ENCODE results near the gene LUZP1.

LUZP1 gene

DNA sequence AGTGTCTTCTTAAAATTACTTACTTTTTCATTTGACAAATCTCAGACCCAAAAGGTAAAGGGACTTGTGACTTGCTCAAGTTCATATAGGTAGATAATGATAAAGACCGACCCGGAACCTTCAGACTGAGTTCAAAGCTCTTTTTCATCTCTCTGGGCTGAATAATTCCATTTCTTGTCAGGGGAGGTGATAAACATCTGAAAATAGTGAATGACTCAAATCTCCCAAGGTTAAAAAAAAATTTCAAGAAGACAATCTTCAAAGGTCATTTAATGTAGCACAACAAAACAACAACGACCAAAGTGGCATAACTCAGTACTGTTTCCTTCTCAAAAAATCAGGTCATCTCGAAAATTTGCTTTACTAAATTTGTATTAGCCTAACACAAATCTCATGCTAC, 20.6 kb downstream of the LUZP1 start:
- H3K36me3 Mint-ChIP-seq = no peaks in the 10 kb centered on the region
- H3K4me1 Mint-ChIP-seq = peaks cover 27% of the 10 kb centered on the region
- H3K9me3 Mint-ChIP-seq = no peaks in the 10 kb centered on the region
- peak overlapping the region; percentile 27 for H3K27ac Mint-ChIP-seq
- no peak for ATAC-seq
- H3K4me3 Mint-ChIP-seq = no peak overlapping the region
- H3K27me3 Mint-ChIP-seq = no peaks in the 10 kb centered on the region

- H3K9me3 Mint-ChIP-seq = no peaks in the 10 kb centered on the region
- ATAC-seq = no peak
- no peaks in the 10 kb centered on the region for H3K36me3 Mint-ChIP-seq
- no peaks in the 10 kb centered on the region for H3K27me3 Mint-ChIP-seq
- peaks cover 7% of the 10 kb centered on the region for H3K4me1 Mint-ChIP-seq
- no peak overlapping the region for H3K27ac Mint-ChIP-seq
- H3K4me3 Mint-ChIP-seq = no peak overlapping the region
These were observed 27.6 kb downstream of the LUZP1 start for GRCh38 chr1:23140940-23141596.

DNA sequence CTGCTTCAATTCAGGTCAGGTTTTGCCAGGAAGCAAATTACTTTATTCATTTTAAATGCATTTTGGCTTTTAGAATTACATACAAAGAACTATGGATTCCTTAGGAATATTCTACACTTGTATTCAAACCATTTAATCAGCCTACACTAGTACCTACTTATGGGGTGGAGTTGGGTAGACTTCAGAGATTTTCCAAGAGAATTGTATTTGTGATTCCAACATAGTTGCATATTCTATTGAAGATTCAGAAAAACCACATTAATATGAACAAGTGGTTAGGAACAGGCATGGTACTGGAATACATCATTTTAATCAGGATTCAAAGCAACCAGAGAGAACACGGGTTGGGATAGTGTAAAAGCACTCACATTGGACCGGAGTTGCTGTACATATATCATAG, 33.4 kb downstream of the LUZP1 start:
- H3K36me3 Mint-ChIP-seq = no peaks in the 10 kb centered on the region
- H3K4me3 Mint-ChIP-seq = no peak overlapping the region
- ATAC-seq = no peak
- no peaks in the 10 kb centered on the region for H3K4me1 Mint-ChIP-seq
- H3K27ac Mint-ChIP-seq = no peak overlapping the region
- H3K27me3 Mint-ChIP-seq = no peaks in the 10 kb centered on the region
- no peaks in the 10 kb centered on the region for H3K9me3 Mint-ChIP-seq

DNA sequence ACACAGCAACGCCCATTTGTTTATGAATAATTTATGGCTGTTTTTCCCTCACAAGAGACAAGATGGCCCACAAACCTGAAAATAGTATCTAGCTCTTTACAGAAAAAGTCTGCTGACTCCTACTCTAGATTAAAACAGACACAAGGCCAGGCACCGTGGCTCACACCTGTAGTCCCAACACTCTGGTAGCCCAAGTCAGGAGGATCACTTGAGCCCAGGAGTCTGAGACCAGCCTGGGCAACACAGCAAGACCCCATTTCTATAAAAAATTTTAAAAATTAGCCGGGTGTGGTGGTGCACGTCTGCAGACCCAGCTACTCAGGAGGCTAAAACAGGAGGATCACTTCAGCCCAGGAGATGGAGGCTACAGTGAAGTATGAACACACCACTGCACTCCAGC, 34.6 kb downstream of the LUZP1 start:
- H3K36me3 Mint-ChIP-seq = no peaks in the 10 kb centered on the region
- no peaks in the 10 kb centered on the region for H3K27me3 Mint-ChIP-seq
- no peaks in the 10 kb centered on the region for H3K4me1 Mint-ChIP-seq
- H3K27ac Mint-ChIP-seq = no peak overlapping the region
- no peak for ATAC-seq
- no peak overlapping the region for H3K4me3 Mint-ChIP-seq
- H3K9me3 Mint-ChIP-seq = no peaks in the 10 kb centered on the region

DNA sequence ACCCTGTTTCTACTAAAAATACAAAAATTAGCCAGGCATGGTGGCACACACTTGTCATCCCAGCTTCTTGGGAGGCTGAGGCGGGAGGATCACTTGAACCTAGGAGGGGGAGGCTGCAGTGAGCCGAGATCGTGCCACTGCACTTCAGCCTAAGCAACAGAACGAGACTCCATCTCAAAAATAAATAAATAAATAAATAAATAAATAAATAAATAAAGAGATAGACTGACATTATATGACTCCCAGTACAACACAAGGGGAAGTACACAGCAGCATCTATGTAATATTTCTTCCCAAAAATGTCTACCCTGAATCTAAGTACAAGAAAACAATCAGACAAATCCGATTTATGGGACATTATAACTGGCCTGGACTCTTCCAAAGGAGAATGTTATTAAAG, 35.1 kb downstream of the LUZP1 start:
- Mint-ChIP-seq H3K27ac (no peak overlapping the region), H3K9me3 (no peaks in the 10 kb centered on the region), H3K36me3 (no peaks in the 10 kb centered on the region), H3K4me1 (no peaks in the 10 kb centered on the region), H3K27me3 (no peaks in the 10 kb centered on the region), H3K4me3 (no peak overlapping the region)
- no peak for ATAC-seq

GRCh38 chr1:23132033-23132432, 36.6 kb downstream of the LUZP1 start:
- no peak overlapping the region for H3K27ac Mint-ChIP-seq
- no peaks in the 10 kb centered on the region for H3K9me3 Mint-ChIP-seq
- no peaks in the 10 kb centered on the region for H3K4me1 Mint-ChIP-seq
- no peak overlapping the region for H3K4me3 Mint-ChIP-seq
- no peak for ATAC-seq
- H3K27me3 Mint-ChIP-seq = no peaks in the 10 kb centered on the region
- H3K36me3 Mint-ChIP-seq = no peaks in the 10 kb centered on the region

DNA sequence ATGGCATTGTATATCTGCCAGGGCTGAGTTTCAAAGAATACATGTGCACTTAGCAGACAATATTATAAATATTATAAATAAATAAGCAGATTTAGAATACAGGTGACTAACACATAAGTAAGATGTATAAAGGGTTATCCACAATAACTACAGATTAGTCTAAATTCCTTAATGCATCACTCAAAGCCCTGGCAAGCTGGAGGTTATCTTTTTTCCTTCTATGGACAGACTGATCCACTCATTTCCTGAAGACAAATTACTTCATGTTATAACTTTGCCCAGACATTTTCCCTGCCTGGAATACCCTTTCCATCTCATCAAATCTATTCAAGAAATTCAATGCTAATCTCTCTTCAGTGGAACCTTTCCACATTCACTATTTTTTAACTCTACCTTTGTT, 38.8 kb downstream of the LUZP1 start:
- Mint-ChIP-seq H3K27ac (no peak overlapping the region), H3K4me3 (no peak overlapping the region), H3K4me1 (no peaks in the 10 kb centered on the region), H3K9me3 (no peaks in the 10 kb centered on the region), H3K27me3 (no peaks in the 10 kb centered on the region), H3K36me3 (no peaks in the 10 kb centered on the region)
- ATAC-seq = no peak

GRCh38 chr1:23126801-23127200, 41.9 kb downstream of the LUZP1 start:
- Mint-ChIP-seq H3K4me1 (no peaks in the 10 kb centered on the region), H3K36me3 (no peaks in the 10 kb centered on the region), H3K4me3 (no peak overlapping the region), H3K9me3 (no peaks in the 10 kb centered on the region), H3K27me3 (no peaks in the 10 kb centered on the region), H3K27ac (no peak overlapping the region)
- ATAC-seq = no peak

GRCh38 chr1:23126200-23126599, 42.5 kb downstream of the LUZP1 start:
- H3K27ac Mint-ChIP-seq = no peak overlapping the region

GRCh38 chr1:23125489-23125888, 43.2 kb downstream of the LUZP1 start:
- Mint-ChIP-seq H3K27me3 (no peaks in the 10 kb centered on the region), H3K4me3 (no peak overlapping the region), H3K9me3 (no peaks in the 10 kb centered on the region), H3K36me3 (no peaks in the 10 kb centered on the region), H3K4me1 (no peaks in the 10 kb centered on the region), H3K27ac (no peak overlapping the region)
- no peak for ATAC-seq

More at GRCh38 chr1:23126200-23126599, 42.5 kb downstream of the LUZP1 start:
- no peak for ATAC-seq
- Mint-ChIP-seq H3K36me3 (no peaks in the 10 kb centered on the region), H3K9me3 (no peaks in the 10 kb centered on the region), H3K4me3 (no peak overlapping the region), H3K27me3 (no peaks in the 10 kb centered on the region), H3K4me1 (no peaks in the 10 kb centered on the region)

GRCh38 chr1:23124259-23125026, 44.2 kb downstream of the LUZP1 start:
- H3K27me3 Mint-ChIP-seq = no peaks in the 10 kb centered on the region
- H3K4me3 Mint-ChIP-seq = no peak overlapping the region
- H3K36me3 Mint-ChIP-seq = no peaks in the 10 kb centered on the region
- no peak for ATAC-seq
- no peaks in the 10 kb centered on the region for H3K9me3 Mint-ChIP-seq
- H3K27ac Mint-ChIP-seq = no peak overlapping the region
- peaks cover 8% of the 10 kb centered on the region for H3K4me1 Mint-ChIP-seq

GRCh38 chr1:23123528-23123927, 45.1 kb downstream of the LUZP1 start:
- H3K9me3 Mint-ChIP-seq = no peaks in the 10 kb centered on the region
- no peaks in the 10 kb centered on the region for H3K36me3 Mint-ChIP-seq
- ATAC-seq = no peak
- no peak overlapping the region for H3K27ac Mint-ChIP-seq
- no peaks in the 10 kb centered on the region for H3K27me3 Mint-ChIP-seq
- H3K4me1 Mint-ChIP-seq = peaks cover 17% of the 10 kb centered on the region
- H3K4me3 Mint-ChIP-seq = no peak overlapping the region

DNA sequence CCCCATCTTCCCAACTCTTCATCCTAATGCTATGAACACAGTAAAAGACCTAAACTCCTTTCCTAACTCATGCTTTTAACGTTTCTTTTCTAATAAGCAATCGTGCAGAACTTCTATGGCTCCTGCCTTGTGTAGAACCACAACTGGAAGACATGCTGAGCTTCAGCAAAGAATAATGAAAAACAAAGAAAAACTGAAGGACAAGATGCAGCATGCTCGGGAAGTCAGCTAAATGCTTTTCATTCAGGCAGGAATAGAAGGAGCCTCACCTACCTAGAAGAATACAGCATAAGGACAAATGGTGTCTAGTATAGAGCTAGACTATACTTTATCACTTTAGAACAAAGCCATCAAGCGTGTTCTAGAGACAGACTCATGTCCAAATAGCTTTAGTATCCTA, 45.9 kb downstream of the LUZP1 start:
- Mint-ChIP-seq H3K27me3 (no peaks in the 10 kb centered on the region), H3K9me3 (no peaks in the 10 kb centered on the region), H3K4me3 (no peak overlapping the region), H3K27ac (no peak overlapping the region), H3K36me3 (no peaks in the 10 kb centered on the region), H3K4me1 (peaks cover 17% of the 10 kb centered on the region)
- ATAC-seq = no peak

- Mint-ChIP-seq H3K4me3 (no peak overlapping the region), H3K4me1 (peaks cover 17% of the 10 kb centered on the region), H3K36me3 (no peaks in the 10 kb centered on the region), H3K27me3 (no peaks in the 10 kb centered on the region), H3K27ac (no peak overlapping the region), H3K9me3 (no peaks in the 10 kb centered on the region)
- ATAC-seq = no peak
These were observed 46.5 kb downstream of the LUZP1 start for GRCh38 chr1:23122023-23122748.

DNA sequence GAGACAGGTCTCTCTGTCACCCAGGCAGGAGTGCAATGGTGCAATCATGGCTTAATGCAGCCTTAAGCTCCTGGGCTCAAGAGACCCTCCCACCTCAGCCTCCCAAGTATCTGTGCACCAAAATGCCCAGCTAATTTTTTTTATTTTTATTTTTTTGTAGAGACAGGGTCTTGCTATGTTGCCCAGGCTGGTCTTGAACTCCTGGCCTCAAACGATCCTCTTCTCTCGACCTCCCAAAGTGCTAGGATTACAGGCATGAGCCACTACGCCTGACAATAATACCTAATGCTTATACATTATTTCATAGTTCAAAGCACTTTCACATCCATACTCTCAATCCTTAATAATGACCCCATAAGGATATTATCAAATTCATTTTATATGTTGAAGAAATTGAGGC, 48.3 kb downstream of the LUZP1 start:
- peaks cover 33% of the 10 kb centered on the region for H3K4me1 Mint-ChIP-seq
- H3K27ac Mint-ChIP-seq = no peak overlapping the region
- H3K4me3 Mint-ChIP-seq = no peak overlapping the region
- no peaks in the 10 kb centered on the region for H3K27me3 Mint-ChIP-seq
- ATAC-seq = no peak
- H3K36me3 Mint-ChIP-seq = no peaks in the 10 kb centered on the region
- H3K9me3 Mint-ChIP-seq = no peaks in the 10 kb centered on the region

Data from stimulated activated memory B cell treated with anti-CD40 and anti-IgM and Interleukin-4, amounts not matched to agents 10 μg/mL and 1 μg/mL and 100 μg/mL, for 72 hours (primary cell).